ENCODE data around the gene FRAS1.
A peak's percentile ranks its signal among the peaks of the same experiment; 100 is the strongest.

FRAS1 gene

DNA sequence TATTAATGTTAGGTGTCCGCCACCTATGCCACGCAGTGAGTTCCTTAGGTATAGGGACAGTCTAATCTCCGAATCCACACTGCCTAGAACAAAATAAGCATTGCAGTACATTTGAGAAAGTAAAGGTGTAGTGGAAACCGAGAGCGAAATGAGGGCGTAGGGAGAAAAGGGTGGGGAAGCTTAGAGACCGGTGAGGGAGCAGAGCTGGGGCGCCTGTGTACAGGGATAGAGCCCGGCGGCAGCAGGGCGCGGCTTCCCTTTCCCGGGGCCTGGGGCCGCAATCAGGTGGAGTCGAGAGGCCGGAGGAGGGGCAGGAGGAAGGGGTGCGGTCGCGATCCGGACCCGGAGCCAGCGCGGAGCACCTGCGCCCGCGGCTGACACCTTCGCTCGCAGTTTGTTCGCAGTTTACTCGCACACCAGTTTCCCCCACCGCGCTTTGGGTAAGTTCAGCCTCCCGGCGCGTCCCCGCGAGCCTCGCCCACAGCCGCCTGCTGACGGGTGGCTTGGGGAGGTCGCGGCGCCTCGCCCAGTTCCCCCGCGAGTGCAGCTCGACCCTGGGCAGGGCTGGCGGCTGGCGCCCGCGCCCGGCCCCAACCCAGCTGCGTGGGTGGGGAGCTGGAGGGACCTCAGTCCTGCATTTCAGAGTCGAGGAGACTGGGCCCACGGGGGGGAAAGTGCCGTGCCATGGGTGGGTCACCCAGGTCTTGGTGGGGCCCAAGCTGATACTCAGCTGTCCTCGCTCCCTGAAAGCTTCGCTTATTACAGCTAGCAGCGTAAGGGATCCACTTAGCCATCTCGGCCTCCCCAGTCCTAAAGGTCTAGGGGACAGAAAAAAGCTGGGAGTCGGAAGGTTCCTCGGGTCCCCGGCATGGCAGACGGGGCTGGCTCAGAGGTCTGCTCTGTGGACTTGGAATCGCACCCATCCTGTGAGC, 494.6 kb downstream of the FRAS1 start, which contains the start of gene ANXA3:
Gene ANXA3 (plus strand): TSS at position 351 of the 932 bp plus-strand sequence. CDS start 2,704 bp downstream, outside the sequence.
- no peak for DNase-seq (ENCODE audit: low read depth)

DNA sequence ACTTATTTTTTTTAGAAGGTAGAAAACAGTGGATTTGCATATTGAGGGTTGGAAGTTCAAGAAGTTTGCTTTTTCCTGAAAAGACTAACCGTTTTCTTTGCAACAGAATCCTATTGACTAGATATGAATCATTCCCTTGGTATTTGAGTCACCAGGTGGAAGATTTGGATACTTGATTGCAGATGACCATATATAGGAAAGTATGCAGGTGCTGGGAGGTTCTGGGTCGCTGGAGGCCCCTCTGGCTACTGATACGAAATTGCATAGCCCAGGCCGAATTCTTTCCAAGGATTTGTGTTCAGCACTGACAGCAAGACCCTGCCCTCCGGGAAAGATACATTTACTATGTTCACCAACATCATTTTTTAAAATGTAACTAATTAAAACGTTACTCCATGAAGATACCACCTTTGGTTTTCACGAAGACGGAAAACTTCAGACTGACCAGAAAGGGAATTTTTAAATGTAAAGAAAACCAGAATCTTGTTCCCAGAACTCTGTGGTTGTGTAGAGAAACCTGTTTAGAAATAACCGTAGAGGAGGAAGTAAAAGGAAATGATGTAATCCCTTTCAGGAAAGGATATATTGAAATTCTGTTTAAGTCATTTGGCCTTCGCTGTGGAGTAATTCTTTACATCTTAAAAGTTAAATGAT, 495.4 kb downstream of the FRAS1 start:
- DNase-seq (ENCODE audit: low read depth): no peak

DNA sequence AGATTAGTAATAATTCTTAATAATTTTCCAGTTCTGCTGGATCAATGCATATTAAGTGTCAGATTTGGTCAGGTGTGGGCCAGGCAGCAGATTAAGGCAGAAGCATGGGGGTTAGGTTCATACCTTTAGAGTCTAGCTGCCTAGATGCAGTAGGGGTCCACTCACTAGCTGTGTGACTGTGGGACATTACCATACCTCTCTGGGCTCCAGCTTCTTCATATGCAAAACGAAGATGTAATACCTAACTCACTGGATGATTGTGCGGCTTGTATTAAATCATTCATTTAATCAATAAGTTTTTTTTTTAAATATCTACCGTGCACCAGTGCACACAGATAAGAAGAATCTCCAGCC, 495.9 kb downstream of the FRAS1 start:
- no peak for DNase-seq (ENCODE audit: low read depth)

DNA sequence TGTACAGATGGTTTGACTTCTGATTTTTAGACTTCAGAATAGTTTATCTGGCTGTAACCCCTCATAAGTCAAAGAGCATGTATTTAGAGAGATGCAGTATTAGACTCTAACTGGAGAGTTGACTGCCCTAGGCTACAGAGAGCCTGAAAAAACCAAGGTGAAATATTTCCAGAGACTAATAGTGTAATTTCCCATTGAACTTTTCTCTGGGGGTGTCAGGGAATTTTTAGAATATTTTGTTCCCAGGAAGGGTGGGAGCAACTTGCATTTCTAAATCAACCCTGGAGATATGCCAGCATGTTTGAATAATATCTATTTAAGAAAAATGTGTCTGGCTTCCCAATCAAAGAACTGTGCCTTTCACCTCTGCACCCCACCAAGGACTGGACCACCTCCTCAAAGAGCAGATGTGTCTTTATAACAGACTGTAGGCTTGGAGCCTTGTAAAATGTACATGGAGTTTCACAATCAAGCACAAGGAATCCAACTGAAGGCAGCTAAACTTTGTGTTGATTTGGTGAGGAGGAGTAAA, 496.5 kb downstream of the FRAS1 start:
- DNase-seq (ENCODE audit: low read depth): no peak

DNA sequence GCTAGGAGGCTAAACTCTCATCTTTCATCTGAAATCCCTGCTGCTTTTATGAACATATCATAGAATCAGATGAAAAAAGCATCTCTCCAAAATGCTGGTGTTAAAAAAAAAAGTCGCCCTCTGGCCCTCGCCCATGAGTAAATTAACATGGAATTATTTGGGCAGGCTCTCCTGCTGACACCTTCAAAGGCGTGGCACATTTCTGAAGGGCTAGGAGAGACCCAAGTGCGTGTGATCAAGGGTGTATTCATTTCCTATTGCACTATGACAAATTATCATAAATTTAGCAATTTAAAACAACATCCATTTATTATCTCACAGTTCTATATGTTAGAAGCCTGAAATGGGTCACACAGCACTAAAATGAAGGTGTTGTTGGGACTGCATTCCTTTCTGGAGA, 499.5 kb downstream of the FRAS1 start:
- DNase-seq (ENCODE audit: low read depth): no peak

DNA sequence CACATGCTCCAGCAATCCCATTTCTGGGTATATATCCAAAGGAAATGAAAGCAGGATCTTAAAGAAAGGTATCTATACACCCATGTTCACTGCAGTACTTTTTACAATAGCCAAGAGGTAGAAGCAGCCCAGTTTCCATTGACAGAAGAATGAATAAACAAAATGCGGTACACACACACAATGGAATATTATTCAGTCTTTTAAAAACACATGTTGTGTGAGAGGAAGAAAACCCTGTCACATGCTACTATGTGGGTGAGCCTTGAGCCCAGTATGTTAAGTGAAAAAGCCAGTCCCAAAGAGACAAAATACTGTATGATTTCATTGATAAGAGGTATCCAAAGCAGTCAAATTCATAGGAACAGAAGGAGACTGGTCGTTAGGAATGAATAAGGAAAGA, 500.7 kb downstream of the FRAS1 start:
- DNase-seq (ENCODE audit: low read depth): no peak

DNA sequence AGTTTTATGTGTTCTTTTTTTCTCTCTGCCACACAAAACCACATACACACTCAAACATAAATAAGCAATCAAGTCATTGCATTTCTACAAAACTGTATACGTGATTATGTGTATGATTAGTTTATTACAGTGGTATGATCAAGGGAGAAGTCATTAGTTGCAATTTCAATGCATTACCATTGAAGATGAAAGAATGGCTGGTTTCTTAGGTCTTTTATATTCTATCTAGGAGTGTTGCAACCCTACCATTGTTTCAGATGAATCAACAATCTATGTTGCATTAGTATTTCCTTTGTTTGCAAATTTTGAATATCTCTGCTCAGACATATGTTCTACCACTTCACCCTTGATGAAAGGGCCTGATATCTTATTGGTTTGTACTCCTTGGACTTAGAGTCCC, 501.3 kb downstream of the FRAS1 start:
- DNase-seq (ENCODE audit: low read depth): no peak

DNA sequence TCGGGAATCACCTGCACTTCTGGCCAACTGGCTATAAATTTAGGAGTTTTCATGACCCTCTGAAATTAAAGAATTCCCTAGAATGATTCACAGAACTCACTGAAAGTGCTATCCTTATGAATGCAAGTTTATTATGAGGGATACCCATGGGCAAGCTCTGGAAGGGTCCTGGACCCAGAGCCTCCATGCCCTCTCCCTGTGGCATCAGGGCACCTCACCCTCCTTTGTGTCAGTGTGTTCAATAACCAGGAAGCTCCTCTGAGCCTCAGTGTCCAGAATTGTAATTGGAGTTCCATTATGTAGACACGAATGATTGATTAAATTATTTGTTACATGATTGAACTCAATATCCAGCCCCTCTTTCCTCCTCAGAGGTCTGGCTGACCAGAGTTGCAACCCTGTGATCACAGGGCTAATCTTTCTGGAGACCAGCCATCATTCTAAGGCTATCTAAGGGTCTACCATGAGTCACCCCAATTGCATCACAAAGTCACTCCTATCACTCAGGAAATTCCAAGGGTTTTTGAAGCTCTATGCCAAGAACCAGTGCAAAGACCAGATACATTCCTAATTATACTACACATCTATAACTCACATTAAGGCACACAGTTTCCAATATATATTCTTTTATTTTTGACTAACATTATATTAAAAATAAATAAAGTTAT, 503.3 kb downstream of the FRAS1 start:
- peak; percentile 93 for DNase-seq (ENCODE audit: low read depth)

DNA sequence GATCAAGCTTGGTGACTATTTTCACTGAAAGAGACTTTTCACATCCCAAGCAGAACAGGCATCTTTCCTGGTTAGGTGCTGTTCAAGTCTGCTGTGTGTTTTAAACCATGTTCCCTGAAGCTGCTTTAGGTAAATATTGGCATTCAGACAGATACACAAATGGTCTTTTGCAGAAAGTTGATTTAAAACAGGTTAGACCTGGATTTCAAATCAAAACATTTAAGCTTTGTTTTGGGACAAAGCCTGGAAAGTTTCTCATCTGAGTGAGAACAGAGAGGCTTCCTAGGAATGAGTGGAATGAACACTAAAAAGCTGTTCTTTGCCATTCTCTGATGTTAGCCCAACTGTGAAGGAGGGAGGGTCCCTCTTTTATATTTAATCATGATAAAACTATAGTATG, 504.6 kb downstream of the FRAS1 start:
- DNase-seq (ENCODE audit: low read depth): no peak

DNA sequence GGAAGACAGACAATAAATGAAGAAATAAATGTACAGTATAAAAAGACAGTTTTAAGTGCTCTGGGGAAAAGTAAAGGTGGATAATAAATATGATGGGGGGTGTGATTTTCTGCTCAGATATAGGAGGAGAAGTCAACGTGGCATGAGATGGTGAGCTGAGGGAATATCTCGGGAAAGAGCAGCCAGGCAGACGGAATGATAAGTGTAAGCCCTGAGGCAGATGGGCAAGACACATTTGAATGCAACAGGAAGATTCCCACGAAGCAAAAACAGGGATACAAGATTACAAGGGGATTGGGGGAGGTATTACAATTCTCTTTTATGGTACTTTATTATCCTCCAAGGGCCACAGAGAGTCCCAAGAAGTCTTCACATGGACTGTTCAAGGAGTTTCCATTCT, 505.6 kb downstream of the FRAS1 start:
- DNase-seq (ENCODE audit: low read depth): no peak

DNA sequence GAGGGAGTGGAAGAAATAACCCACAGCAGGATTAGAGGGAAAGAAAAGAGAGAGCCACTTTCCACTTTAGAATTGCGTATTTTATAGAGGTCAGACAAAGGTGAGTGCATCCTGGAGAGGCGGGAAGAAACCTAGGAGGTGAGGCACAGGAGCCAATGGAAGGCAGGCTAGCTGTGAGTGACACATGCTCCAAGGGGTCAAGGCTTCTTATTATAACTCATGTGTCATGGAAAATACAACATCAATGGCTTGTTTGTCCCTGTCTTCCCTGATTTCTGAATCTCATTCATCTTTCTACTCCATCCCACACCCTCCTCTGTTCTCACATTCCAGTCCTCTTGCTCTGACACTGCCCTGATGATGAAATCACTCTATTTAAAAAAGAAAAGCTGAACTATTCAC, 508.8 kb downstream of the FRAS1 start:
- no peak for DNase-seq (ENCODE audit: low read depth)

DNA sequence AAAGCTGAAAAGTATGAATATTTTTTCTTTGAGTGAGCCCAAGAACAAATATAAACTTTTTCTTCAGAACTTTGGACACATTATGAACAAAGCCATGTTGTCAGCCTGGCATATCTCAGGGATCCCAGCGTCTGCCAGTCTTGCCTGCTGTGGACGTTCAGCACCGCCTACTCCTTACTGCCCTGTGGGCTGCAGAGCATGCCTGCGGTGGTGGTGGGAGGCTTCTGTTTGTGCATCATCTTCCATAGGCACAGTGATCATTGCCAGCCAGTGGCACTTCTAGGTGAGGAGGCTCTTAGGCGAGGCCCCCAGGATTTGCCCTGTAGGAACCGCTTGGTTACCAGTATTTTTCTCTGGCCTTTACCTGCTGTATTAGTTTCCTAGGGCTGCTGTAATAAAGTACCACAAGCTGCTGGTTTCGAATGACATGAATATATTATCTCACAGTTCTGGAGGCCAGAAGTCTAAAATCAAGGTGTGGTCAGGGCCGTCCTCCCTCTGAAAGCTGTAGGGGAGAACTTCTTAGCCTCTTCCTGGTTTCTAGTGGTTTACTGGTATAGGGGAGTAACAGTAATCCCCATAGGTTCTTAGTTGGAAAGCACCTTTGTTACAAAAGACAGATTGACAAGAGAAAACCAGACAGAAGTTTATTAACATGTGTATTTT, 509.8 kb downstream of the FRAS1 start:
- DNase-seq (ENCODE audit: low read depth): no peak

DNA sequence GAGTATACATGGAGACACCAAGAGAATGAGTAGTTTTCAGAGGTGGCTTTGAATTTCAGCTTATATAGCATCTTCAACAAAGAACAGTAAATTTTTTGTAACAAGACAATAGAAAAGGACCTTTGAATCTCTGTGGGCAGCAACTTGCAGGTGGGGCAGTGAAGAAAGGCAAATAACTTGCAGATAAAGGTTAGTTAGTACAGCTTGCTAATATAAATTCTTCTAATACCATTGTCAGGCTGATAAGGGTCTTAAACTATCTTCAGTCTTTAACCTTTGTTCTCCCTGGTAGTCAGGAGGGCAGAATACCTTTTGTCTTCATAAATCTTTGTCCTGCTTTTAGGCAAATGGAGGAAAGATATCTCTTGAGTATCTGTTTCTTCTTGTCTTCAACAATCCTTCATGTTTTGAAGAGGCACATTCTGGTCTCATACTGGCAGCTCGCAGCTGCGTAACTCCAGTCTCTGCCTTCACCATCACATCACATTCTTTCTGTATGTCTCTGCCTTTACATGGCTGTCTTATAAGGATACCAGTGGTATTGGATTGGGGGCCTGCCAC, 510.5 kb downstream of the FRAS1 start:
- no peak for DNase-seq (ENCODE audit: low read depth)

DNA sequence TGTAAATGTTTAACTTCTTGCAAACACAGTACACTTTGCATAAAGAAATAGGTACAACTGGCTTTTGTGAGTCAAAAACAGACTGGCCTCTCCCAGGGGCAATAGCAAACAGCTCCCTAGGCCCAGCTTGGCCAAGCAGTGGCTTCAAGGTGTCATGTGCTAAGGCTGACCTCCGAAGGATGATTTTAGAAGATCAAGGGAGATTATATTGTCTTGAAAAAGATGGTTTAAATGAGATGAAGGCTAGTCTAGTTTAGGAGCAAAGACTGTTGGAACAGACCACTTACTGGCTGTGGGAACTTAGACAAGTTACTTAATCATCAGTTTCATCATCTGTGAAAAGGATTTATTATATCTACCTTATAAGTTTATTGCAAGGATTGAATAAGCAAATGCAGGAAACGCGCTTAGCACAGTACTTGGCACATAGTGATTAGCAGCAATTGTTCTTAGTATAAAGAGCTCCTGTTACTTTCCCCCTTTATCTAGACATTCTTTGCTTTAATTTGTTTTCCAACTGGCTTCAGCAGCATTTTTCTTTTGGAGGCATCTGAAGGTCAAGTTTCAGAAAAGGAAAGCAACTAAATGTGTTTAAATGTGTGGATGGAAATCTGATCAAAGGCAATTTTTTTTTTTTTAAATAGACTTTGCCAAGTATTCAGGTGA, 511.6 kb downstream of the FRAS1 start:
- DNase-seq (ENCODE audit: low read depth): no peak

DNA sequence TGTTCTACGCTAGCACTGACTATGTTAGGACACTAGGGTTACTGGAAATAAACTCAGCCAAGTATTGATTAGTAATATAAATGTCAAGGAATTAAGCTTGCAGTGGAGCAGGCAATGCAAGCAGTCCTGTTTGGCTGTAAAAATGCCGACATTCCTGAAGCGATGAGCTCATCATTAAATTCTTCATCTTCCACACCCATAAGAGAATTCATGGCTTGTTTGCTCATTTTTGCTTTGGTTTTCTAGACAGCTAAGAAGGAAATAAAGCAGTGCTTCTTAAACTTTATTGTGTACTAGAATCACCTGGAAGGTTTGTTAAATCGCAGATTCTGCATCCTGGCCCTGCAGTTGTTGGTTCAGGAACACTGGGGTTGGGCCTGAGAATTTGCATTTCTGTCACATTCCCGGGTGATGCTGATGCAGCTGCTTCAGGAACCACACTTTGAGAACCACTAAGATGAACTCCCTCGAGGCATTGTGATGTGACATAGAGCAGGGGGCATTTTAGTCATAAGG, 512.2 kb downstream of the FRAS1 start:
- DNase-seq (ENCODE audit: low read depth): peak; percentile 74

DNA sequence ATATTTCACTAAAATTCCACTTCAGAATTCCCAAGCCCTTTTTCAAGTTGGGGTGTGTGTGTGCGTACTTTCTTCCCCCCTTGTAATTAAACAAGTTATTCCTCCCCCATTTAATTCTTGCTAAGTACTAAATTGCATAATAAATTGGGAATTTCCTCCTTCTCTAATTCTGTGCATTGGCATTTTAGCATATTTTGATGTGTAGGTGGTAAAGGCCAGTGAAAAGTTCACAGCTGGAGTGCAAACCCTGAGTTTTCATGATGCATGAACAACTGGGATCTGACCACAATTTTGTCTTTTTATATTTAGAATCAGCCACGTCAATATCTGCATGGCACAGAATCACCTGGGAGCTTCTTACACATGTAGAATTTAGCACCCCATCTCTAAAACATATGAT, 513.0 kb downstream of the FRAS1 start:
- DNase-seq (ENCODE audit: low read depth): no peak

DNA sequence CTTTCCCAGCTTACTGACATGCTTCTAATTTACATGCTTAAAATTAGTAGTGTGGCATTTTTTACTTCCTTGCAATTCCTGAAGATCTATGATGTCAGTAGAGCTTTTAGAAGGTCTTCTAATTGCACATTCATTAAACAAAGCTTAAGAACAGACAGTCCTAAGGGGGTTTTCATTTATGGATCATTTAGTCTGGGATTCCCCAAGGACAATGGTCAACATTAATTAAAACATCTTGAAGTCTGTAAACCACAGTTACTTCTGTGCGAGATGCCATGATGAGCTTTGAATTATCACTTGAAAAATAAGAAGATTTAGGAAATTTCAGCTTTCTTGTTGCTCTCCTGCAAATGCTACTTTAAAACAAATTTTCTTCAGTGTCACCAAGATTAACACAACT, 514.7 kb downstream of the FRAS1 start:
- DNase-seq (ENCODE audit: low read depth): no peak

DNA sequence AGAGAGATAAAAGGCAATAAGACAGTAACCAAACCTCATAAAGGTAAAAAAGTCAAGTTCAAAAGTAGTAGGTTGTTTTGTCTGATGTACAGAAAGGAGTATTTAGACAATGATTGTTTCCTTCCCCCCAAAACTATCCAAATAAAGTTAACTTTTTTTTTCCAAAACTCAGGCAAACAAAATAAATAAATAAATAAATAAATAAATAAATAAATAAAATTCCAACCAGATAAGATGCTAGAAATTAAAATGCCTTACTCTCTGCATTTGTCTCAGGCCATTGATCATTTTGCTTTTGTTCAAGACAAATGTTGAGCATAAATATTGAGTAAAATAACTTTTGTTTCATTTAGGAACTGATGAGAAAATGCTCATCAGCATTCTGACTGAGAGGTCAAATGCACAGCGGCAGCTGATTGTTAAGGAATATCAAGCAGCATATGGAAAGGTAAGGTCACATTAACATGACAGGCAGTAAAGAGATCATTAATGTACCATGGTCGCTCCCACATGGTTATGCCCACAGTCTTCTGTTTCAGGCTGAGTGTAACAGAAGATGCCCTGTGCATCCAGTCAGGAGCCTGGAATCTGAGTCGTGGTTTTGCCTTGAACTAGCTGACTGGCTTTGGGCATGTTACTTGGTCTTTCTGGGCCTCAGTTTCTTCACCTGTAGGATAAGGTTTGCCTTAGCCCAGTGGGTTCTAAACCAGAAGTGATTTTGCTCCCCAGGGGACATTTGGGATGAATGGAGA, 521.7 kb downstream of the FRAS1 start:
- no peak for DNase-seq (ENCODE audit: low read depth)

DNA sequence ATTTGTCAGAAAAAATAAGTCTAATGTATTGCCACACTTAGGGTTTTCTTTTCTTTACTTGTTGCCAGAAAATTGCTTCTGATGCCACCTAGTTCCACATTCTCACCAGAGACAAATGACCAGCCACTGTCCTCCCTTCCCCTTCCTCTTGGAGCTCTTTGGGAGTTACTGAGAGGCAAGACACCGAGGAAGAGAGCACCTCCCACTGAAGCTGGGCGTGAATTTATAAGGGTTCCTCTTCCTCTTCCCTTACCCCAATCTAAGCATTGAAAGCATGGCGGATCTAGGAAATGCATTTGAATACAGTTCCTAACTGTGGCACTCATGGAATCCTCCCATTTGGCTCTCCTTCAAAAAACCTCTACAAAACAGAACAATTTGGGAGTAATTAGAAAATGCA, 524.5 kb downstream of the FRAS1 start:
- DNase-seq (ENCODE audit: low read depth): no peak

DNA sequence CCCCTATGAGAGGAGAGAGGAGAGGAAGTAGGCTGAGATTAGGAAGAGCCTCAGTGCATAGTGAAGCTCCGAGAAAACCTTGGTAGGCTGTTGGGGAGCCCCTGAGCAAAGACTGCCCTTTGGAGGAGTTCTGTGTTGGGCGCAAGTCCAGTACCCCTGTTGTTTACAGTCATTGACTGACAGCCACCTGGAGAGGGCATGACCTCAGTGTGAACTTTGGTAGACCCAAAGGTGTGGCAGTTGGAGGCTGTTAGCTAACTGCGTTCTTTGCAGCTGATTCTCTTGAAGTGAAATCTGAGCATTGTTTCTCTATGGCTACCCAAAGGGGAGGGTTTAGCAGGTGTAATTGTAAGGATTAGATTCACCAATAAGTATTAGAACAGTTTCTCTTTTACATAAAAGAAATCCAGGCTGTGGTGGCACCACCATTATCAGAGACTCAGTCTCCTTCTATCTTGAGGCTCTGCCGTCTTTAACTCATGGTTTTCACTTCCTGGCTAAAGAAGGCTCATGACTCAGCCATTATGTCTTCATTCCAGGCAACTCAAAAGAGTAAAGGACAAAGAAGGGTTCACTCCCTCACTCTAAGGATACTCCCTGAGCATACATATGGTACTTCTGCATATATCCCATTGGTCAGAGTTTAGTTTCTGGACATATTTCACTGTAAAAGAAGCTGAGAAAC, 527.9 kb downstream of the FRAS1 start:
- no peak for DNase-seq (ENCODE audit: low read depth)

Data from HS-5 (cell line).